Posterior vena cava (tissue), 2 donors: Measurements from ENCODE around the gene PRXL2B. TPM values are rescaled to one million over a fixed set of nuclear protein-coding genes. Genes with fewer than 3 reads are reported as not detected.
"Not testable (repeated sequence)": the region's sequence is repeated elsewhere in the genome, so short reads cannot be mapped to it uniquely, and the experiment has no call there.

Experiments used
- DNase-seq: peaks from one replicate; pipeline ENCODE4 v3.0.0-alpha.2; 2020; ENCODE audit warnings: low spot score
- intact Hi-C, 2 donors: fragments of 100-400 bp; cut with DNase I; formaldehyde crosslinking; loops; one replicate each; pipeline versions ENCODE4 v1.14.1 to v1.14.2; 2022 to 2023
- total RNA-seq, 2 donors: library from RNA; stranded (reverse); fragmentation: NEBNext Ultra II Directional; extraction: Animal tissue kit (Norgen Biotek cat#: 25700); gene quantifications; one replicate each; pipeline ENCODE4 v1.2.1, GENCODE V29; 2021
- donor health status: DM: yes; HTN: yes; CAD: no.
- donor health status: DM: yes; HTN: yes; CAD: no.

PRXL2B gene
- total RNA-seq, 2 donors from 2014 or later: 11.4 to 12.2 TPM

- peak; percentile 76 for DNase-seq
- intact Hi-C loops: no loop called here
Measured at GRCh38 chr1:2606396-2606880, 19.9 kb downstream of the PRXL2B start.

- DNase-seq: peak; percentile 55
- intact Hi-C loops: no loop called here
Measured at GRCh38 chr1:2606881-2607621, 20.5 kb downstream of the PRXL2B start.

DNA sequence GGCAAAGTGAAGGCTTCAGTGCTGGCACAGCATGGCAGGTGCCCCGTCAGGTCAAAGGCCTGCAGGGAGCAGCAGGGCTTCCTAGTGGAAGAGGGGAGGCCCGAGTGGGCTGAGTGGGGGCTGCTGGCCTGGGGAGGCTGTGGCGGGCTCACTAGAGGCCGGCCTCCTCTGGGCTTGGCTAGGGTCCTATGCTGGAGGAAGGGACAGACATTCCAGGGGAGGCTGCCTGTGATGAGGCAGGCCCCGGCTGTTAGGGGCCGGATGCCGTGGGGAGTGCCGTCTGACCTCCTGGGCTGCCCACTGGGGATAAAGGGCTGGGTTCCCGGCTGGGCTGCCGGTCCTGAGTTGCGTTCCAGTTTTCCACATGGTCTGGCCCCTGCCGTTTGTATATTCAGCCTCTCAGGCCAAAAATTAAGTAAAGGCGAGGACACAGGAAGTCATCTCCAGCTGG, 21.1 kb downstream of the PRXL2B start:
- intact Hi-C loops: no loop called here
- peak; percentile 86 for DNase-seq

DNA sequence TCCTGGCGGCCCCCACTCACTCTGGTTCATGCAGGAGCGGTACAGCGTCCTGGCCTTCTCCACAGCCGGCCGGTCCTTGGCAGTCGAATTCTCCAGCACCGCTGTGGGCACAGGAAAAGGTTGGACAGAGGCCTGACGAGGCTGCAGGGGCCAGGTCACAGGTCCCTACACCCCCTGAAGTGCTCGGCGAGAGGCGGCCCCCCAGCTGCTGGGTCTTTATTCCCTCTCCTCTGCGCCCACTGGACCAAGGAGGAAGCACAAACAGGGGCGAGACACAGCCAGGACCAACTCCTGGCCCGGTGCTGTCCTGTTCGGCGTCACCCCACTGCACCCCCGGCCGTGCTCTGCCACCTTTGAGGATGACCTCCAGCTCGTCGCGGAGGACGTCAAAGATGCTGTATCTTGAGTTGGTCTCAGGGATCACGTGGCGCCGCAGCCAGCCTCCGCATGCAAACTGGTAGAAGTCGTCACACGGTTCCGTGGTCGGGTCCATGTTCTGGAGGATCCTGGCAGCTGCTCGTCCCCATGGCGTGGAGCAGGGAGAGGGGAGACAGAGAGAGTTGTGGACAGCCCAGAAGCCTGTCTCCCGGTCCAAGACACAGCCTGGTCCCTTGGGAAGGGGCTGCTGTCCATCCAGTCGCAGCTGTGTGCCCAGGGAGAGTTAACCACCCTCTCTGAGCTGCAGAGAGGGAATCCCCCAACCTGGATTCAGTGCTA, 22.9 kb downstream of the PRXL2B start:
- DNase-seq: peak; percentile 77
- intact Hi-C loops: no loop called here

DNA sequence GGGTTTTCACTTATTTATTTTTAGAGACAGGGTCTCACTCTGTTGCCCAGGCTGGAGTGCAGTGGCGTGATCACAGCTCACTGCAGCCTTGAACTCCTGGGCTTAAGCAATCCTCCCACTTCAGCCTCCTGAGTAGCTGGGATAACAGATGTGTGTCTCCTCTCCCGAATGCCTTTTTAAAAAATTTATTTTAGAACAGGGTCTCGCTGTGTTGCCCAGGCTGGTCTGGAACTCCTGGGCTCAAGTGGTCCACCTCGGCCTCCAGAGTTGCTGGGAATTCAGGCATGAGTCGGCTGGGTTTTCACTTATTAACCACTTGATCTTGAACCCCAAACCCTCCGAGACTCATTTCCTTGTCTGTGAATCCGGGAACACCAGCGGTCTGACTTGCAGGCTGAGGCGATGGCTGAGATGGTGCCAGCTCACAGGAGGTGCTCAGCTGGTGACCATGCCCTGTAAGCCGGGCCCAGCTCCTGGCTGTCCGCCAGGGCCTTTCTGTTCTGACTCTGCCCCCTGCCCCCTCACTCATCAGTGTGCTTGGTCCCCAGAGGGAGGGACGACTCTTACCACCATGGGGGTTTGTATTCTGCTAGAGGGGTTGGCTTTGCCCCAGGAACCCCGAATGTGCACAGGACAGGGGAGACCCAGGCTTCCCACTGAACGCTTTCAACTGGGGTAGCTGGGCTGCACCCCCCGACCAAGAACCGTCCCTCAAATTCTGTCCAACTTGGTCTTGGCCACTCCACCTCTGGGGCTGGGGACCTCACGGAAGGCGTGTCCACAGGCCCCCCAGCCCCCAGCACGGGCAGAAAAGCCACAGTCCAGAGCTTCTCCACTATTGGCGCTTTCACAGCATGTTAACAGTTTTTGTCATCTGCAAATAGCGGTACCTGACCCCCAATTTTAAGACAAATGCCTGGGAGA, 23.7 kb downstream of the PRXL2B start:
- intact Hi-C loops: no loop called here
- peak; percentile 78 for DNase-seq

DNA sequence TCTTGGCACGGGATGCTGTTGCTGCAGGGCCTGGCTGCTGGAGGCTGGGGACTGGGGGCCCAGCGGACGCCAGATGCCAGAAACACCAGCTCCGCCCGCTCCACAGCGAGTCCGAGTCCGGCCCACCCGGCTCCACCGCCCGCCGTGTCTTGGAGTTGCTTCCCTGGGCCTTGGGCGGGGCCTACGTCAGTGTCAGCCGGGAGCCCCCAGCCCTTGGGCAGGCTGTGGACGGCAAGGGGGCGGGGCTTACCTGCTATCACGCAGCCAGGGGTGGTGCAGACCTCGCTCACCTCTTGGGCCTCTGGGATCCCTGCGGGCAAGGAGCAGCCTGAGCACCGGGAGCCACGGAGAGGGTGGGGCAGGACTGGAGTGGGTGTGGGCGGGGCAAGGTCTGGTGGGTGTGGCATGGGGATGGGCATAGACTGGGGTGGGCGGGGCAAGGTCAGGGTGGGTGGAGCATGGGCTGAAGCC, 24.5 kb downstream of the PRXL2B start:
- intact Hi-C loops: no loop called here
- peak; percentile 77 for DNase-seq

GRCh38 chr1:2611621-2612437, 25.3 kb downstream of the PRXL2B start:
- intact Hi-C loops: no loop called here
- DNase-seq: no peak

DNA sequence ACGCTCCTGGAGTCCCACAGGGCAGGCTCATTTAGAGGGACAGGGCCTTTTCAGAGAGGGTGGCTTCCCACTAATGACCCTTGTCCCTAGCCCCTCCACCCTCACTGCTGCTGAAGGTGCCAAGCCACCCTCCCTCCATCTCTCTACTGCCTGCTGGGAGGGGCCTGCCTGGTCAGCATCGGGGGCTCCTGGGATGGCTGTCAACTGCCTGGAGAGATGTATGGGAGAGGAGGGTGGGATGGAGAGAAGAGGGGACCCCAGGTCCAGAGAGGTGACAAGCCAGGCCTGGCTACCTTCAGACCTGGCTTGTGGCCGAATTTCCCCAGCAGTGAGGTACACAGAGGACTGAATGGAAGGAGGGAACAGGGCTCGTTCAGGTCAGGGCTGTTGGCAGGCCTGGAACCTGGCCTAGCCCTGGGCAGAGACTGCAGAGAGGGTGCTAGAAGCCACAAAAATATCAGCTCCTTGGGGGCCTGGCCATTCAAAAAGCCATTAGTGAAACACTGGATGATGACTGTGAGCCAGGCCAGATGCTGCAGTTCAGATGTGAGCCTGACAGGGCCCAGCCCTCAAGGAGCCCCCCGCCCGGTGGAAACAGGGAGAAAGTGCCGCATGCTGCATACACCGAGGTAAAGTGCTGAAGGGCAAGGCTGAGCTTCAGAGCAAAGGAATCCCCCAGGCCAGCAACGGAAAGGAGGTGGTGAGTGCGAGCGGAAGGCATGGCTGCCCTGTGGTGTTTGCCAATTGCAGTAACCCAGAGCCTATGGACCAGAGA, 26.2 kb downstream of the PRXL2B start:
- intact Hi-C loops: no loop called here
- peak; percentile 66 for DNase-seq

GRCh38 chr1:2614145-2614544, 27.6 kb downstream of the PRXL2B start:
- DNase-seq: no peak
- intact Hi-C loops: no loop called here

- intact Hi-C loops: no loop called here
- no peak for DNase-seq
Measured at GRCh38 chr1:2617971-2618470, 31.4 kb downstream of the PRXL2B start.

- peak; percentile 58 for DNase-seq
- intact Hi-C loops: no loop called here
Measured at GRCh38 chr1:2623571-2624337, 37.2 kb downstream of the PRXL2B start.

DNA sequence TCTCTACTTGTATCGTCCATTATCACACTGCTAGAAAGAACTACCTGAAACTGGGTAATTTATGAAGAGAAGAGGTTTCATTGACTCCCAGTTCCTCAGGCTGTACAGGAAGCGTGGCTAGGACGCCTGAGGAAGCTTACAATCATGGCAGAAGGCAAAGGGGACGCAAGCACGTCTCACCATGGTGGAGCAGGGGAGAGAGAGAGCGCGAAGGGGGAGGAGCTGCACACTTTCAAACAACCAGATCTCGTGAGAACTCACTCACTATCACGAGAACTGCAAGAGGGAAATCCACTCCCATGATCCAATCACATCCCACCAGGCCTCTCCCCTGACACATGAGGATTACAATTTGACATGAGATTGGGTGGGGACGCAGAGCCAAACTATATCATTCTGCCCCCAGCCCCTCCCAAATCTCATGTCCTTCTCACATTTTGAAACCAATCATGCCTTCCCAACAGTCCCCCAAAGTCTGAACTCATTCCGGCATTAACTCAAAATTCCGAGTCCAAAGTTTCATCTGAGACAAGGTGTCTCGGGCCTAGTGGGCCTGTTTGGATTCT, 38.2 kb downstream of the PRXL2B start:
- DNase-seq: peak; percentile 44
- intact Hi-C loops: no loop called here

GRCh38 chr1:2625311-2625710, 38.7 kb downstream of the PRXL2B start:
- intact Hi-C loops: no loop called here
- DNase-seq: peak; percentile 67

DNA sequence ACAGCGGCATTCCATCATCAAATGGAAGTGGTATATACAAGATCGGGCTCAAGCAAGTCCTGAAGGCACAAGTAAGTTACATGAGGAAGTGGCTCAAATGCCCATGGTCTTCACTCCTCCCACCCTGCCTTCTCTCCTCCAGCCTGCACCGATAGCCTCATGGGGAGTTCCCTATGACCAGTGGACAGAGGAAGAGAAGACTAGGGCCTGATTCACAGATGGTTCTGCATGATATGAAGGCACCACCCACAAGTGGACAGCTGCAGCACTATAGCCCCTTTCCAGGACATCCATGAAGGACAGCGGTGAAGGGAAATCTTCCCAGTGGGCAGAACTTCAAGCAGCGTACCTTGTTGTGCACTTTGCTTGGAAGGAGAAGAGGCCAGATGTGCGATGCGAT, 39.2 kb downstream of the PRXL2B start:
- intact Hi-C loops, DNase-seq: not testable (repeated sequence)

GRCh38 chr1:2627746-2628145, 41.2 kb downstream of the PRXL2B start:
- peak; percentile 76 for DNase-seq
- intact Hi-C loops: no loop called here

- intact Hi-C loops: no loop called here
- peak; percentile 61 for DNase-seq
Measured at GRCh38 chr1:2628191-2628932, 41.8 kb downstream of the PRXL2B start.
